ENCODE results near the gene KIAA1958.

GRCh38 chr9:112556497-112557442 lies 70.1 kb downstream of the KIAA1958 start:
- TF ChIP-seq JUND (IDR thresholded peaks at IDR 0.05): no peak
- TF ChIP-seq, protein P1, sequence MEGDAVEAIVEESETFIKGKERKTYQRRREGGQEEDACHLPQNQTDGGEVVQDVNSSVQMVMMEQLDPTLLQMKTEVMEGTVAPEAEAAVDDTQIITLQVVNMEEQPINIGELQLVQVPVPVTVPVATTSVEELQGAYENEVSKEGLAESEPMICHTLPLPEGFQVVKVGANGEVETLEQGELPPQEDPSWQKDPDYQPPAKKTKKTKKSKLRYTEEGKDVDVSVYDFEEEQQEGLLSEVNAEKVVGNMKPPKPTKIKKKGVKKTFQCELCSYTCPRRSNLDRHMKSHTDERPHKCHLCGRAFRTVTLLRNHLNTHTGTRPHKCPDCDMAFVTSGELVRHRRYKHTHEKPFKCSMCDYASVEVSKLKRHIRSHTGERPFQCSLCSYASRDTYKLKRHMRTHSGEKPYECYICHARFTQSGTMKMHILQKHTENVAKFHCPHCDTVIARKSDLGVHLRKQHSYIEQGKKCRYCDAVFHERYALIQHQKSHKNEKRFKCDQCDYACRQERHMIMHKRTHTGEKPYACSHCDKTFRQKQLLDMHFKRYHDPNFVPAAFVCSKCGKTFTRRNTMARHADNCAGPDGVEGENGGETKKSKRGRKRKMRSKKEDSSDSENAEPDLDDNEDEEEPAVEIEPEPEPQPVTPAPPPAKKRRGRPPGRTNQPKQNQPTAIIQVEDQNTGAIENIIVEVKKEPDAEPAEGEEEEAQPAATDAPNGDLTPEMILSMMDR (IDR thresholded peaks at IDR 0.05; ENCODE audit: low read depth, low read length, missing input control): no peak
- TF ChIP-seq TAF1 (conservative IDR thresholded peaks at IDR 0.05): no peak
- TF ChIP-seq, protein P2, sequence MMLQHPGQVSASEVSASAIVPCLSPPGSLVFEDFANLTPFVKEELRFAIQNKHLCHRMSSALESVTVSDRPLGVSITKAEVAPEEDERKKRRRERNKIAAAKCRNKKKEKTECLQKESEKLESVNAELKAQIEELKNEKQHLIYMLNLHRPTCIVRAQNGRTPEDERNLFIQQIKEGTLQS (IDR thresholded peaks at IDR 0.05): no peak
- TF ChIP-seq RXRA (IDR thresholded peaks at IDR 0.05): no peak
- no peak for TF ChIP-seq RAD21 (IDR thresholded peaks at IDR 0.05)
- no peak for TF ChIP-seq YY1 (IDR thresholded peaks at IDR 0.05)

All from liver (tissue), 3 donors.